DND-41 (cell line): Measurements from ENCODE around the gene COL19A1.
"Not testable (repeated sequence)": the region's sequence is repeated elsewhere in the genome, so short reads cannot be mapped to it uniquely, and the experiment has no call there.

ENCODE experiments used
- ATAC-seq: fragments of 200-7000 bp; cut with Tn5 transposase; 3 replicates; pipeline ENCODE4 v1.9.1; 2021; ENCODE audit warnings: low read depth; ENCODE audit not compliant: insufficient read depth
- DNase-seq: peaks from one replicate; pipeline ENCODE4 v3.0.0-alpha.2; 2020
- H2AFZ ChIP-seq: 2 replicates; pipeline ENCODE4 v1.6.0; 2012; ENCODE audit warnings: low read depth, low read length
- H3K27ac ChIP-seq: 2 replicates; pipeline ENCODE4 v1.5.1; 2012; ENCODE audit warnings: low read length, inconsistent platforms
- H3K27me3 ChIP-seq: fragments of 200-600 bp; sonication (generic); 2 replicates; pipeline ENCODE4 v1.6.0; 2012; ENCODE audit warnings: low read length, mild to moderate bottlenecking, inconsistent platforms; ENCODE audit not compliant: insufficient read depth, poor library complexity
- H3K36me3 ChIP-seq: 2 replicates; pipeline ENCODE4 v1.5.1; 2012; ENCODE audit warnings: low read length, inconsistent platforms; ENCODE audit not compliant: insufficient read depth
- H3K4me1 ChIP-seq: 2 replicates; pipeline ENCODE4 v1.5.1; 2012; ENCODE audit warnings: mild to moderate bottlenecking, low read length; ENCODE audit not compliant: insufficient read depth
- H3K4me2 ChIP-seq: 2 replicates; pipeline ENCODE4 v1.6.0; 2012; ENCODE audit warnings: mild to moderate bottlenecking, moderate library complexity, low read length, inconsistent platforms; ENCODE audit not compliant: insufficient read depth
- H3K4me3 ChIP-seq, 2 experiments: fragments of 200-600 bp in 1 of 2; shearing (Covaris generic) in 1 of 2; 2 replicates each; pipeline ENCODE4 v1.5.1; 2012 to 2016; ENCODE audit warnings: inconsistent platforms in 2 of 2, low read length in 2 of 2, mild to moderate bottlenecking in 2 of 2, low read depth in 1 of 2, moderate library complexity in 1 of 2
- H3K79me2 ChIP-seq: 2 replicates; pipeline ENCODE4 v1.6.0; 2012; ENCODE audit warnings: low read length, inconsistent platforms; ENCODE audit not compliant: insufficient read depth
- H3K9ac ChIP-seq: 2 replicates; pipeline ENCODE4 v1.6.0; 2012; ENCODE audit warnings: low read depth, mild to moderate bottlenecking, inconsistent platforms, low read length, moderate library complexity
- H3K9me3 ChIP-seq: 2 replicates; pipeline ENCODE4 v1.5.1; 2012; ENCODE audit warnings: low read length, moderate library complexity, mild to moderate bottlenecking, inconsistent platforms; ENCODE audit not compliant: insufficient read depth, severe bottlenecking
- H4K20me1 ChIP-seq: 2 replicates; pipeline ENCODE4 v1.6.0; 2012; ENCODE audit warnings: low read length; ENCODE audit not compliant: insufficient read depth
- CTCF ChIP-seq: IDR thresholded peaks from 2 replicates; pipeline ENCODE4 v1.5.1; 2012; ENCODE audit warnings: borderline replicate concordance, low read length, moderate library complexity, mild to moderate bottlenecking; ENCODE audit not compliant: poor library complexity, severe bottlenecking; ENCODE audit errors: extremely low read depth
- EZH2 ChIP-seq: IDR thresholded peaks from 3 replicates; pipeline ENCODE4 v1.6.1; 2012; ENCODE audit warnings: borderline replicate concordance, low read depth, mild to moderate bottlenecking, moderate library complexity, low read length, inconsistent platforms; ENCODE audit not compliant: severe bottlenecking

Gene COL19A1

GRCh38 chr6:69915346-69915745, 49.0 kb downstream of the COL19A1 start:
- Histone ChIP-seq H3K36me3 (no peaks in the 10 kb centered on the region), H3K4me3 (no peak overlapping the region), H4K20me1 (no peaks in the 10 kb centered on the region), H3K4me1 (no peaks in the 10 kb centered on the region), H3K9me3 (no peaks in the 10 kb centered on the region), H3K79me2 (no peaks in the 10 kb centered on the region), H3K27me3 (no peaks in the 10 kb centered on the region), H3K9ac (no peak overlapping the region), H3K27ac (no peak overlapping the region), H2AFZ (no peak overlapping the region), H3K4me2 (no peak overlapping the region)
- DNase-seq, result no peak
- TF ChIP-seq EZH2, result no peak
- no peak for TF ChIP-seq CTCF
- ATAC-seq, result no peak

- Histone ChIP-seq H3K4me3 (no peak overlapping the region), H3K27me3 (no peaks in the 10 kb centered on the region), H2AFZ (no peak overlapping the region), H3K27ac (no peak overlapping the region), H3K4me1 (no peaks in the 10 kb centered on the region), H4K20me1 (no peaks in the 10 kb centered on the region), H3K79me2 (no peaks in the 10 kb centered on the region), H3K9ac (no peak overlapping the region), H3K4me2 (no peak overlapping the region), H3K9me3 (no peaks in the 10 kb centered on the region), H3K36me3 (no peaks in the 10 kb centered on the region)
- DNase-seq (no peak), ATAC-seq (no peak)
- TF ChIP-seq CTCF, result no peak
- TF ChIP-seq EZH2, result no peak
Measured at GRCh38 chr6:69917834-69918233, 51.5 kb downstream of the COL19A1 start.

GRCh38 chr6:69918813-69919475, 52.6 kb downstream of the COL19A1 start:
- H3K4me2 ChIP-seq, result no peak overlapping the region
- H3K27me3 ChIP-seq, result no peaks in the 10 kb centered on the region
- DNase-seq (no peak), ATAC-seq (no peak)
- H3K9ac ChIP-seq, result no peak overlapping the region
- H3K4me3 ChIP-seq, result no peak overlapping the region
- no peak overlapping the region for H2AFZ ChIP-seq
- no peak for TF ChIP-seq EZH2
- TF ChIP-seq CTCF, result no peak
- H3K9me3 ChIP-seq, result no peaks in the 10 kb centered on the region
- H3K79me2 ChIP-seq, result no peaks in the 10 kb centered on the region
- H3K4me1 ChIP-seq, result no peaks in the 10 kb centered on the region
- H3K27ac ChIP-seq, result no peak overlapping the region
- no peaks in the 10 kb centered on the region for H4K20me1 ChIP-seq
- no peaks in the 10 kb centered on the region for H3K36me3 ChIP-seq

- not testable (repeated sequence) for H3K9ac ChIP-seq, ATAC-seq, DNase-seq, H3K4me3 ChIP-seq, H3K79me2 ChIP-seq, H2AFZ ChIP-seq, H3K27me3 ChIP-seq, H3K27ac ChIP-seq, H3K36me3 ChIP-seq, H4K20me1 ChIP-seq, H3K4me1 ChIP-seq, H3K4me2 ChIP-seq, H3K9me3 ChIP-seq
Measured at GRCh38 chr6:69921066-69921465, 54.7 kb downstream of the COL19A1 start.

GRCh38 chr6:69921611-69922010, 55.3 kb downstream of the COL19A1 start:
- not testable (repeated sequence) for H2AFZ ChIP-seq, H3K27ac ChIP-seq, ATAC-seq, H3K9me3 ChIP-seq, H3K9ac ChIP-seq, H3K79me2 ChIP-seq, H3K4me3 ChIP-seq, H4K20me1 ChIP-seq, H3K27me3 ChIP-seq, H3K4me1 ChIP-seq, DNase-seq, H3K36me3 ChIP-seq, H3K4me2 ChIP-seq
